ENCODE results near the gene USO1.

- TF ChIP-seq CTCF (IDR thresholded peaks at IDR 0.05; ENCODE audit: low read depth, low read length) (no peak), POLR2A (IDR thresholded peaks at IDR 0.05; ENCODE audit: extremely low read depth, insufficient read length) (no peak)
Measured at GRCh38 chr4:75733369-75733768, 9.0 kb downstream of the USO1 start.
